GM19238 (cell line): ENCODE results near the gene GPHN.

Experiments
- DNase-seq: peaks from one replicate; pipeline ENCODE4 v3.0.0; 2011; ENCODE audit warnings: low spot score; ENCODE audit not compliant: insufficient read length

GPHN gene

GRCh38 chr14:66507722-66508546, at the start of gene GPHN:
Gene GPHN, plus strand, starts transcription at chr14:66508147.
- peak; percentile 63 for DNase-seq

GRCh38 chr14:66459603-66460002, 48.3 kb upstream of the GPHN start:
- no peak for DNase-seq

GRCh38 chr14:66464261-66464660, 43.7 kb upstream of the GPHN start:
- no peak for DNase-seq

- no peak for DNase-seq
Measured at GRCh38 chr14:66468778-66469367, 39.1 kb upstream of the GPHN start.

GRCh38 chr14:66471584-66471983, 36.4 kb upstream of the GPHN start:
- DNase-seq = no peak

GRCh38 chr14:66472251-66472650, 35.7 kb upstream of the GPHN start:
- no peak for DNase-seq

- no peak for DNase-seq
Measured at GRCh38 chr14:66473223-66473622, 34.7 kb upstream of the GPHN start.

GRCh38 chr14:66476964-66477363, 31.0 kb upstream of the GPHN start:
- no peak for DNase-seq

GRCh38 chr14:66477567-66477966, 30.4 kb upstream of the GPHN start:
- no peak for DNase-seq

- no peak for DNase-seq
Measured at GRCh38 chr14:66482873-66483272, 25.1 kb upstream of the GPHN start.

- DNase-seq = no peak
Measured at GRCh38 chr14:66483322-66483721, 24.6 kb upstream of the GPHN start.

- DNase-seq = no peak
Measured at GRCh38 chr14:66485029-66485428, 22.9 kb upstream of the GPHN start.

- DNase-seq = no peak
Measured at GRCh38 chr14:66485910-66486421, 22.0 kb upstream of the GPHN start, which contains the start of gene CCDC196. Gene CCDC196, plus strand, starts transcription at chr14:66486371. Its CDS starts 132 bp downstream, at chr14:66486503.

GRCh38 chr14:66487164-66487563, 20.8 kb upstream of the GPHN start:
- no peak for DNase-seq

GRCh38 chr14:66490143-66491111, 17.5 kb upstream of the GPHN start:
- no peak for DNase-seq

- no peak for DNase-seq
Measured at GRCh38 chr14:66493750-66494149, 14.2 kb upstream of the GPHN start.

GRCh38 chr14:66495218-66496098, 12.5 kb upstream of the GPHN start:
- no peak for DNase-seq

- DNase-seq = no peak
Measured at GRCh38 chr14:66496188-66496807, 11.6 kb upstream of the GPHN start.

- no peak for DNase-seq
Measured at GRCh38 chr14:66496911-66497310, 11.0 kb upstream of the GPHN start.

GRCh38 chr14:66498311-66498710, 9.6 kb upstream of the GPHN start:
- no peak for DNase-seq
